CD4-positive, alpha-beta T cell treated with Interleukin-6 for 4 hours (primary cell): ENCODE measurements around the gene ALG8.

Experiments
- DNase-seq: peaks from one replicate; pipeline ENCODE4 v3.0.0-alpha.2; 2020; ENCODE audit warnings: mixed read lengths

ALG8 gene

DNA sequence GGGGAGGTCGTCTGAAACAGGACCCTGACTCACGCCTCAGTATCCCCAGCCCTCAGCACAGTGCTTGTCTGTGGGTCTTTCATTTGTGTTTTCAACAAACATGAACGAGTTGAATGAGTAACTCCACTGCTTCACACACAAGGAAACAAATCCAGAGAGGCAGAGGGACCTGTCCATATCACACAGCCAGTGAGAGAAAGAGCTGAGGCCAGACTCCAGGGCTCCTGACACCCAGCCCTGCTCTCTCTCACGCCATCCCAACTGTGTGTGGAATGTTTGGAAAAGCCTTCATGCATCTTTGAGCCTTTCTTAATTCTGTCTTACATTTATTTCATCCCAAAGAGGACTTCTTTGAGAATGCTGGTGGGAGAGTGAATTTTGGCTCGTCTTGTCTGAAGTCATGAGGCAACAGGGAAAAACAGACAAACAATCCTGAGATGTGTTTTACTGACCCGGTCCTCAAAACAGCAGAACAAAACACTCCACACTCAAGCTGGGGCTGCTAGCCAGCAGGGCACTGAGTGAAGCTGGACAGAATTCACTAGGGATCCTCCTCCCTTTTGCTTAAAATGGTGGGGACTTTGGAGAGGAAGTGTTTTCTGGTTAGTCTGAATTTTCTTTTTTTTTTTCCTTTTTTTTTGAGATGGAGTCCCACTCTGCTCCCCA is 19.7 kb upstream of the ALG8 start:
- no peak for DNase-seq

DNA sequence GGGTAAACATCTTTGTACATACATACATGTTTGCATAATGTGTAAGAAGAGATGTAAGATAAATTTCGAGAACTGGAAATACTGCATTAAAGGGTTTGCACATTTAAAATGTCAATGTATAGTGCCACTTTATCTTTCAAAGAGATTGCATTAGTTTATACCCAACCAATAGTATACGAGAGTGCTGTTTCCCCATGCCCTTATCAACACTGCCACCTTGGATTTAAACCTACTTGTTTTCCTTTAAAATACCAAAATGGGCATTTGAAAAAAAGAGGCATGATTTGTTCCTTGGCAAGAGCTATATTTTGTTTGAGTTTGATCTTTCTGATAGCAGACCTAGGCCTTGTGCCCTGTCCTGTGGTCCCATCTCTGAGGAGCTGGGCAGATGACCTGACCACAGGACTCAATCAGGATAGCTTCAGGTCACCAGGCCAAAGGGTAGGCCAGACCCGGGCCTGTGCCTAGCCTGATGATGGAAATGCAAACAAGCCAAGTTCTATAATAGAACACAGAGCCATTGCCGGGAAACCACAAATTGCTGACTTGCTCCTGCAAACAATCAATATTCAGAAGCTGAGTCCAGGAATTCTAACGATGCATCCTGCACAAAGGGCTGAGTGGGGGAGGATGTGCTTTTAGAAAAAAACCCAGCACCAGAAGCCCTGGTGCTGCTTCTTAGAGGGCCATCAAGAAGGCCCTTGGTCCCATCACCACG is 16.9 kb upstream of the ALG8 start:
- DNase-seq, result no peak

GRCh38 chr11:78151804-78152203 is 12.4 kb upstream of the ALG8 start:
- no peak for DNase-seq

DNA sequence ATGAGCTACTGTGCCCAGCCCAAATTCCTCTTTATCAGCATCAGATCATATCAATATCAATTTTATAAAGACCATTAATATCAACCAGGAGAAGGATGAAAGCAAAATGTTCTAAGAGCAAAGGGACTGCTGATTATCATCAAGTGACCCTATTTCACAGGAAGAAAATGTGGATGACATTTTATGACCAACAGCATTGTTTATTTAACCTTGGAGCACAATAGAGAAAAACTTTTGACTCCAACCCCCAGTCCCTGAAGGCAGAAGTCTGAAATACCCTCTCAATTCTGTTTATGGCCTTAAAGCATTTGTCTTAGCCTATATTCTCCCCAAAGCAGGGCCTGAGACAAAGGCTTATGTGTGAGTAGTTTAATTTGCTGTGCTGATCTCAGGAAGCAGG is 11.3 kb upstream of the ALG8 start:
- no peak for DNase-seq

- DNase-seq, result no peak
Measured at GRCh38 chr11:78150346-78150745, 10.9 kb upstream of the ALG8 start.

DNA sequence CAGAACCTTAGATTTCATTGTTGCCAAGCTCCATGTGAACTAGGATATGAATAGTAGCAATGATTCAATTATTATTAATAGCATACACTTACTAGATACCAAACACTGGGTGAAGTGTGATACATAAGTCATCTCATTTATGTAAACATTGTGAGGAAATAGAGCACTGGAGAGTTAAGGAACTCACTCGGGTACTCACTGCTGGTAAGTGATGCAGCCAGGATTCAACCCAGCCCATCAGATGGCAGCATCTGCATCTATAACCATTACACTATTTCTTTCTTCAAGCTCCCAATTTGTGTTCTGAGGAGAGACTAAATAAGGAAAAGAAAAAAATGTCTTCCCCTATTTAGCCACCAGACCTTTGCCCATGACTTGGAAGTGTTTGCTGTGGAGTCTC is 10.2 kb upstream of the ALG8 start:
- DNase-seq, result peak; percentile 40

- DNase-seq, result no peak
Measured at GRCh38 chr11:78147807-78148206, 8.4 kb upstream of the ALG8 start.

GRCh38 chr11:78145511-78146025 is 6.1 kb upstream of the ALG8 start:
- no peak for DNase-seq

GRCh38 chr11:78140392-78141077 is 1.1 kb upstream of the ALG8 start:
- DNase-seq, result no peak

DNA sequence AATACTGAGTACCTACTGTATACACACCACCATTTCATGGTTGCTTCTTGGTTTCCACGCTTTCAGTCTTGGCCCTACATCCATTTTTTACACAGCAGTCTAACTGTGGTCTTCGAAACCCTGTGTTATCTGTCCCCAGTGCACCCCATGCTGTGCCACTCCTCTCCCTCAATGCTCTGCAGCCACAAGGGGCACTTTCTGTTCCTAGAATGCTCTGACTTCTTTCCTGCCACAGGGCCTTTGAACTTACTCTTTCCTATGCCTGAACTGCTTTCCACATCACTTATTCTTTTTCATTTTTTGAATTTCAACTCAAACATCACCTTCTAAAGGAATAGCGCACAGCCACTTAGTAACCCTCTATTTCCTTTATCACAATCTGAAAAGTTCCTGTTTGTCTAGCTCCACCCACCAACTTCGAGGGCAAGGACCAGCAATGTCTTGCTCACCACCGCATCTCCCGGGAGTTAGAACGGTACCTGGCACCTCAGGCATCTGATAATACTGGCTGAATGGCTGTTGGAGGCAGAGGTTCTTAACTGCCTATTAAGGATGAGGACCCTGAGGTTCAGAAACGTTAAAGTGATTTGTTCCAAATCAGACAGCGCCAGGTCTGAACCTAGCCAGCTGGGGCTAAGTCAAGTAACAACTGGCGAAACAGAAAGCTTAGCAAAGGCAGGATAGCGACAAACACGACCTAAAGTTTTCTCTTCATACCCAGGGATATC is 568 bp downstream of the ALG8 start:
- peak; percentile 46 for DNase-seq

- no peak for DNase-seq
Measured at GRCh38 chr11:78138291-78138690, 1.1 kb downstream of the ALG8 start.

GRCh38 chr11:78132475-78132874 is 7.0 kb downstream of the ALG8 start:
- DNase-seq, result no peak

DNA sequence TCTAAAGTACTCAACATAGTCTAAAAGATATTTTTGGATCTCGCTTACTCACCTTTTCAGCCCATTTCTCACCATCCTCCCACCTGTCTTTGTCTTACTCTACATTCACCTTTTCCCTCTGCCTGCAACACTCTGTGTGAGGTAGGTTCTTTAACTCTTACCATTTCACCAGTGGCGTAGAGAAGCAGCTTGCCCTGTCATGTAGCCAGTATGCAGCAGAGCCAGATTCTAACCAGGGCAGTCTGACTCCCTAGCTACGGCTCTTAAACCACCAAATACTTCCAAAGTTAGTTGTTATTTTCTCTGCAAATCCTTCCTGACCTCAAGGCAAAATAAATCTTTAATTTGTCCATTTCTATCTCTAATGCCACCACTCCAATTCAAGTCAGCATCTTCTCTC is 7.5 kb downstream of the ALG8 start:
- DNase-seq, result no peak

- DNase-seq, result no peak
Measured at GRCh38 chr11:78127403-78127802, 12.0 kb downstream of the ALG8 start.

GRCh38 chr11:78112582-78113275 is 26.7 kb downstream of the ALG8 start:
- no peak for DNase-seq

DNA sequence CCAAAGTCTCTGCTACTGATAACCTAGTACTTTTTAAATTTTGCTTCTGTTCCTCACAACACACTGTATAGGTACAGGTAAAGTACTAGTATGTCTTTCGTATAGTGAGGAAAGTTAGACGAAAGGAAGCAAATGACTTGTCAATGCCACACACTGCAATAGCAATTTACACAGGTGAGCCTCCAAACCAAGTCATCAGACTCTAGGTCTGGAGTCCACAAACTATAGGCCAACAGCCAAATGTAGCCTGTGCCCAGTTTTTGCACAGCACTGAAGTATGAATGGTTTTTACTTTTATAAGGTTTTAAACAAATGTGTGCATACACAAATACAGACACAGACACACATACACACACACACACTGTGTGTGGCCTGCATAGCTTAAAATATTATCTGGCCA is 28.1 kb downstream of the ALG8 start:
- no peak for DNase-seq

DNA sequence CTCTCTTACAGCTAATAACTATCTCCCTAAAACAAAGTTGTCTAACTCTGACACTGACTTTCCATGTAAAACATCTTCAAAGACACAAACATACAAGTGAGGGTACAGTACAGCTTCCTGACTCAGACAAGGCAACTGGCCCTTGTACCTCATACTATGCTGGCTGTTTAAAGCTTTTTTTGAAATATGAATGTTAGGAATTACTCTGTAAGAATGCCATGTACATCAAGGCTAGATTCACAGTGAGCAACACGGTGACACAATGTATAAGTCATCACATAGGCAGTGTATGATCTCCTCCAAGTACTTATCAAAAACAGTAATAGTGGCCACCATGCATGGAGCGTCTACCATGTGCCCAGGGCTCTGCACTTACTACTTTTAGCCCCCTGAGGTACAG is 28.6 kb downstream of the ALG8 start:
- DNase-seq, result no peak

GRCh38 chr11:78110351-78110750 is 29.1 kb downstream of the ALG8 start:
- DNase-seq, result no peak

GRCh38 chr11:78109081-78110015 is 30.1 kb downstream of the ALG8 start:
- DNase-seq, result no peak

DNA sequence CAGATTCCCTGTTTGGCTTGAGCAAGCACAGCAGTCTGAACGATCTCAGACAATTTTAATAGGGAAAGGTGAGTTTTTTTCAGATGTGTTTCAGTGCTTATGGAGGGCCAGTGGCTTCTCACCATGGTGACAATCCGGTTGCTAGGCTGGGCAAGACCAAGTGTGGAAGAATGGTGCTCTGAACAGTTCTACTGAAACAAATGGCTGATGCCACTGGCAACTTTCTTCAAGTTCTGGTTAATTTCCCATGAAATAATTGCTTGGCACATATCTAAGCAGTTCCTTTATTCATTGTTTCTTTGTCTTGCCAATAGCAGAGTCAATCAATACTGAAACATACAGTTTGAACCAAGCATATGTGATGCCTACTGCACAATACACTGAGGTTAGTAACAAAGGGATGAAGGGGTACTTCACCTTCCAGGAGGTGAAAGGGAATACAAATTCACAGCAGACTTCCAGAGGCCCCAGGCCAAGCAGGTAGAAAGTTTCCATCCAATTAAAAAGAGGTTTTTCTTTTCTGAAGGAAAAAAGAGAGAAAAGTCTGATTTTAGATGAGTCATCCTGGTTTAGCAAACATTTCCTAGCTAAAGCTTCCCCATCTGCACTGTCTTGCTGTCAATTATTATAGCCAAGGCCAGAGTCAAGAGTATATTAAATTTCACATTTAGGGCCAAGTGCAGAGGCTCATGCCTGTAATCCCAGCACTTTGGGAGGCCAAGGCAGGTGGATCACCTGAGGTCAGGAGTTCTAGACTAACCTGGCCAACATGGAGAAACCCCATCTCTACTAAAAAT is 38.6 kb downstream of the ALG8 start:
- no peak for DNase-seq

DNA sequence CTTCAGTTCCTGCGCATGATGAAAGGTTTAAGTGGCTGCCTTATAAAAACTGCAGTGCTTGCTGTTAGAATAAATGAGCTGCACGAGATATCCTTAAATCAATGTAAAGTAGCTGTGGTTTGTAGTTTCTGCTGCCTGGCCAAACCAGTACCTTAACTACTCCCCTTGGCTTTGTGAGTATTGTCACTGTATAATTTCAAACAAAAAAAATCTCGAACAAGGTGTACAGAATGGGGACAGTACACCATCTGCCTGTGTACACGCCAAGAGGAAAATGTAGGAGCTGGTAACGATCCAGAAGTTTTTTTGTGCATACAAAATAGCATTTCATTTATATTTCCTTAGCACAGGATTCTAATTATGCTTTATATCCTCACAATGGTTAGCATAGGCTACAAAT is 39.2 kb downstream of the ALG8 start:
- no peak for DNase-seq
